CD14-positive monocyte (primary cell): ENCODE measurements around the gene PPFIA3. TPM values are rescaled to one million over a fixed set of nuclear protein-coding genes. Genes with fewer than 3 reads are reported as not detected.
A peak's percentile ranks its signal among the peaks of the same experiment; 100 is the strongest.

Experiments
- DNase-seq, 3 donors: peaks; one replicate each; pipeline ENCODE4 v3.0.0-alpha.2; 2011 to 2022
- H2AFZ ChIP-seq: 2 replicates; pipeline ENCODE4 v1.6.0; 2012; ENCODE audit warnings: mild to moderate bottlenecking, low read depth, low read length, inconsistent platforms; ENCODE audit not compliant: insufficient read depth, poor library complexity, severe bottlenecking
- H3K27ac ChIP-seq, 2 donors: 1 replicate in 1 of 2; 2 replicates in 1 of 2; pipeline ENCODE4 v1.5.1; 2012 to 2013; ENCODE audit warnings: low read length in 2 of 2, control low read depth in 1 of 2, inconsistent platforms in 1 of 2, low read depth in 1 of 2, mild to moderate bottlenecking in 1 of 2
- H3K27me3 ChIP-seq, 2 donors: one replicate each; pipeline versions ENCODE4 v1.6.0 to v1.6.1; 2011 to 2013; ENCODE audit warnings: low read length in 2 of 2; ENCODE audit not compliant: control insufficient read depth in 2 of 2, insufficient read depth in 2 of 2
- H3K36me3 ChIP-seq, 2 donors: replicated peaks in 1 of 2; 1 replicate in 1 of 2; 2 replicates in 1 of 2; pipeline versions ENCODE4 v1.5.1 to v1.6.1; 2012 to 2013; ENCODE audit warnings: low read length in 2 of 2, control low read depth in 1 of 2, inconsistent platforms in 1 of 2, mild to moderate bottlenecking in 1 of 2; ENCODE audit not compliant: insufficient read depth in 2 of 2, control insufficient read depth in 1 of 2
- H3K4me1 ChIP-seq, 2 donors: 1 replicate in 1 of 2; 2 replicates in 1 of 2; pipeline versions ENCODE4 v1.5.1 to v1.6.1; 2012 to 2013; ENCODE audit warnings: low read length in 2 of 2, control low read depth in 1 of 2, inconsistent platforms in 1 of 2, mild to moderate bottlenecking in 1 of 2, moderate library complexity in 1 of 2; ENCODE audit not compliant: insufficient read depth in 2 of 2, control insufficient read depth in 1 of 2
- H3K4me2 ChIP-seq: replicated peaks from 2 replicates; pipeline ENCODE3; 2012; ENCODE audit warnings: low read length, moderate library complexity, mild to moderate bottlenecking; ENCODE audit not compliant: poor library complexity, severe bottlenecking; ENCODE audit errors: extremely low read depth
- H3K4me3 ChIP-seq, 3 experiments: fragments of 200-600 bp in 1 of 3; sonication (generic) in 1 of 3; replicated peaks in 1 of 3; 1 replicate in 2 of 3; 2 replicates in 1 of 3; pipeline ENCODE4 v1.5.1; 2011 to 2013; ENCODE audit warnings: low read length in 3 of 3, mild to moderate bottlenecking in 3 of 3, control low read depth in 2 of 3, low read depth in 2 of 3, inconsistent platforms in 1 of 3, moderate library complexity in 1 of 3
- H3K79me2 ChIP-seq: 2 replicates; pipeline ENCODE4 v1.6.0; 2012; ENCODE audit warnings: mild to moderate bottlenecking, control low read depth, inconsistent platforms, low read length, moderate library complexity; ENCODE audit not compliant: insufficient read depth
- H3K9ac ChIP-seq: 2 replicates; pipeline ENCODE4 v1.6.0; 2017; ENCODE audit warnings: low read length, mild to moderate bottlenecking; ENCODE audit not compliant: insufficient read depth, poor library complexity, severe bottlenecking
- H3K9me3 ChIP-seq, 2 donors: replicated peaks in 1 of 2; 1 replicate in 1 of 2; 2 replicates in 1 of 2; pipeline versions ENCODE4 v1.5.1 to v1.6.1; 2012 to 2013; ENCODE audit warnings: low read length in 2 of 2, control low read depth in 1 of 2; ENCODE audit not compliant: control insufficient read depth in 1 of 2, insufficient read depth in 1 of 2
- H4K20me1 ChIP-seq: 2 replicates; pipeline ENCODE4 v1.6.0; 2012; ENCODE audit warnings: mild to moderate bottlenecking, low read length, control low read depth, moderate library complexity; ENCODE audit not compliant: insufficient read depth
- H3K27ac Mint-ChIP-seq, 7 donors: one replicate each; pipeline ENCODE4 v1.8.0; 2020; ENCODE audit warnings: mild to moderate bottlenecking in 7 of 7, mixed read lengths in 7 of 7, moderate library complexity in 6 of 7, inconsistent platforms in 2 of 7
- H3K27me3 Mint-ChIP-seq, 3 donors: one replicate each; pipeline ENCODE4 v1.8.0; 2021 to 2022; ENCODE audit warnings: low read depth in 3 of 3, mild to moderate bottlenecking in 3 of 3, mixed read lengths in 3 of 3, moderate library complexity in 3 of 3, inconsistent platforms in 1 of 3
- H3K36me3 Mint-ChIP-seq, 2 donors: one replicate each; pipeline ENCODE4 v1.8.0; 2020; ENCODE audit warnings: mixed read lengths in 2 of 2, inconsistent platforms in 1 of 2, mild to moderate bottlenecking in 1 of 2
- H3K4me1 Mint-ChIP-seq: one replicate; pipeline ENCODE4 v1.8.0; 2020; ENCODE audit warnings: mild to moderate bottlenecking, mixed read lengths
- H3K4me3 Mint-ChIP-seq, 2 donors: one replicate each; pipeline ENCODE4 v1.8.0; 2020; ENCODE audit warnings: mild to moderate bottlenecking in 2 of 2, mixed read lengths in 2 of 2, moderate library complexity in 1 of 2
- H3K9me3 Mint-ChIP-seq, 7 donors: one replicate each; pipeline ENCODE4 v1.8.0; 2020 to 2022; ENCODE audit warnings: mixed read lengths in 7 of 7, mild to moderate bottlenecking in 6 of 7, moderate library complexity in 6 of 7, inconsistent platforms in 2 of 7
- CTCF ChIP-seq: fragments of 200-600 bp; IDR thresholded peaks from one replicate; pipeline ENCODE4 v1.8.0; 2022; ENCODE audit warnings: antibody characterized with exemption, mild to moderate bottlenecking
- WGBS: methylation state at CpG from one replicate; pipeline ENCODE4 v1.1.5; 2013; ENCODE audit warnings: missing lambda C conversion rate; ENCODE audit not compliant: insufficient coverage; 5-methylcytosine and 5-hydroxymethylcytosine counted together
- intact Hi-C, 2 donors: fragments of 100-400 bp; cut with micrococcal nuclease; formaldehyde crosslinking; loops; one replicate each; pipeline versions ENCODE4 v1.15.0 to v1.15.1; 2023
- polyA plus RNA-seq, 3 donors: library from polyadenylated mRNA; depleted of rRNA in 1 of 3; unstranded in 2 of 3; stranded (reverse) in 1 of 3; fragments of 300-500 nt in 2 of 3; fragments of >200 nt in 1 of 3; fragmentation: Illumina TruSeq in 2 of 3; gene quantifications; 1 replicate in 2 of 3; 2 replicates in 1 of 3; pipeline ENCODE4 v1.2.3, GENCODE V29; 2012 to 2021

PPFIA3 gene
- polyA plus RNA-seq, 3 donors = 0.43 TPM; not detected in 2

GRCh38 chr19:49149652-49150105 is 30.3 kb downstream of the PPFIA3 start:
- no peaks in the 10 kb centered on the region for H3K36me3 ChIP-seq
- no peaks in the 10 kb centered on the region for H3K79me2 ChIP-seq
- peaks cover 14 to 39% (median 28%) of the 10 kb centered on the region in 7 donors for H3K9me3 Mint-ChIP-seq
- under 1% methylated on average over 15 of the region's 23 CpGs for WGBS
- H2AFZ ChIP-seq = peak overlapping the region; percentile 86
- peak overlapping the region; percentile 45 for H3K9ac ChIP-seq
- H3K27ac ChIP-seq = no peak overlapping the region
- peak overlapping the region; percentile 79 to 93 for H3K4me3 Mint-ChIP-seq
- H3K36me3 Mint-ChIP-seq = peaks cover 3 to 4% of the 10 kb centered on the region in 2 donors
- intact Hi-C loops = loop anchor here (5.0 kb wide), 3 partner anchors 37 to 58 kb away; partner anchors contain the start of gene LIN7B (in 1 of the 2)
- peaks cover 22 to 30% of the 10 kb centered on the region in 2 donors for H3K9me3 ChIP-seq
- no peak for DNase-seq
- H3K27me3 ChIP-seq = peaks cover 13 to 55% of the 10 kb centered on the region in 2 donors
- no peaks in the 10 kb centered on the region for H4K20me1 ChIP-seq
- peak overlapping the region; percentile 87 for H3K4me2 ChIP-seq
- TF ChIP-seq CTCF = no peak
- peak overlapping the region in 2 of 7 donors; percentile 20 to 25 for H3K27ac Mint-ChIP-seq
- peaks cover 71 to 84% (median 74%) of the 10 kb centered on the region in 3 donors for H3K27me3 Mint-ChIP-seq
- H3K4me1 ChIP-seq = peaks cover 39 to 54% of the 10 kb centered on the region in 2 donors
- peak overlapping the region; percentile 40 to 79 (median 59) for H3K4me3 ChIP-seq
- H3K4me1 Mint-ChIP-seq = peaks cover 45% of the 10 kb centered on the region

GRCh38 chr19:49150106-49150943 is 31.0 kb downstream of the PPFIA3 start:
- H3K27me3 Mint-ChIP-seq = peaks cover 72 to 89% (median 75%) of the 10 kb centered on the region in 3 donors
- H3K4me1 Mint-ChIP-seq = peaks cover 49% of the 10 kb centered on the region
- peak; percentile 39 to 66 (median 57) for DNase-seq
- Histone ChIP-seq H3K9me3 (peaks cover 22 to 30% of the 10 kb centered on the region in 2 donors), H3K79me2 (no peaks in the 10 kb centered on the region), H3K27ac (no peak overlapping the region), H3K4me2 (peak overlapping the region; percentile 87), H3K4me3 (peak overlapping the region; percentile 40 to 79 (median 59)), H3K9ac (peak overlapping the region; percentile 45), H4K20me1 (no peaks in the 10 kb centered on the region), H2AFZ (peak overlapping the region; percentile 86), H3K36me3 (no peaks in the 10 kb centered on the region), H3K4me1 (peaks cover 39 to 61% of the 10 kb centered on the region in 2 donors), H3K27me3 (peaks cover 13 to 58% of the 10 kb centered on the region in 2 donors)
- peak overlapping the region; percentile 79 to 93 for H3K4me3 Mint-ChIP-seq
- TF ChIP-seq CTCF = no peak
- peak overlapping the region in 3 of 7 donors; percentile 20 to 71 (median 63) for H3K27ac Mint-ChIP-seq
- H3K9me3 Mint-ChIP-seq = peaks cover 14 to 39% (median 28%) of the 10 kb centered on the region in 7 donors
- 0% methylated on average over 54 of the region's 75 CpGs for WGBS
- intact Hi-C loops = loop anchor here in 1 of 2 donors (5.0 kb wide), 1 partner anchor 57 kb away; no protein-coding TSS in a partner anchor
- peaks cover 3 to 4% of the 10 kb centered on the region in 2 donors for H3K36me3 Mint-ChIP-seq
